AG09309 (cell line): ENCODE data around the gene KCNJ11.
A peak's percentile ranks its signal among the peaks of the same experiment; 100 is the strongest.

Source experiments
- DNase-seq: peaks from one replicate; pipeline ENCODE4 v3.0.0-alpha.2; 2010; ENCODE audit warnings: low read depth
- H3K4me3 ChIP-seq: 2 replicates; pipeline ENCODE4 v1.5.1; 2011; ENCODE audit warnings: mild to moderate bottlenecking, low read depth, low read length, moderate library complexity; ENCODE audit not compliant: control insufficient read depth
- CTCF ChIP-seq: IDR thresholded peaks from 2 replicates; pipeline ENCODE4 v1.5.1; 2011; ENCODE audit warnings: mild to moderate bottlenecking, low read depth, low read length, inconsistent platforms; ENCODE audit not compliant: insufficient read depth, control insufficient read depth; ENCODE audit errors: missing control alignments

The KCNJ11 gene

GRCh38 chr11:17403980-17404759, 15.7 kb upstream of the KCNJ11 start:
- no peak overlapping the region for H3K4me3 ChIP-seq
- TF ChIP-seq CTCF: no peak
- peak; percentile 5 for DNase-seq

GRCh38 chr11:17402486-17402885, 14.0 kb upstream of the KCNJ11 start:
- no peak for DNase-seq
- no peak overlapping the region for H3K4me3 ChIP-seq
- no peak for TF ChIP-seq CTCF

GRCh38 chr11:17401841-17402240, 13.4 kb upstream of the KCNJ11 start:
- no peak for DNase-seq
- no peak for TF ChIP-seq CTCF
- H3K4me3 ChIP-seq: no peak overlapping the region

GRCh38 chr11:17401316-17401715, 12.9 kb upstream of the KCNJ11 start:
- TF ChIP-seq CTCF: no peak
- H3K4me3 ChIP-seq: no peak overlapping the region
- DNase-seq: no peak

GRCh38 chr11:17400048-17400775, 11.8 kb upstream of the KCNJ11 start:
- H3K4me3 ChIP-seq: no peak overlapping the region
- no peak for TF ChIP-seq CTCF
- no peak for DNase-seq

- no peak for DNase-seq
- H3K4me3 ChIP-seq: no peak overlapping the region
- no peak for TF ChIP-seq CTCF
Observed at GRCh38 chr11:17399236-17399635, 10.8 kb upstream of the KCNJ11 start.
